Panc1 (cell line): Measurements from ENCODE around the gene KRTAP7-1. TPM values are rescaled to one million over a fixed set of nuclear protein-coding genes. Genes with fewer than 3 reads are reported as not detected.

Source experiments
- ATAC-seq: fragments of 200-7000 bp; cut with Tn5 transposase; 2 replicates; pipeline ENCODE4 v1.9.1; 2020; ENCODE audit warnings: mild to moderate bottlenecking, moderate library complexity
- BruUV-seq: library from RNA; stranded (reverse); fragments of 400-500 nt; replicated peaks from 2 replicates; lab custom pipeline; 2021; lab: Mats Ljungman, UMichigan
- CTCF ChIA-PET: fragments of 300-600 bp; sonication (Branson Sonifier 250); formaldehyde crosslinking; loops from one replicate; lab custom pipeline; 2022; ENCODE audit warnings: antibody characterized with exemption; lab: Charles Lee
- POLR2A ChIA-PET: fragments of 300-600 bp; sonication (Branson Sonifier 250); formaldehyde crosslinking; loops from one replicate; lab custom pipeline; 2022; ENCODE audit warnings: antibody characterized with exemption; lab: Charles Lee
- DNase-seq: peaks from one replicate; pipeline ENCODE4 v3.0.0-alpha.2; 2010; ENCODE audit warnings: low read depth, low spot score
- H3K27ac ChIP-seq: 2 replicates; pipeline ENCODE4 v1.5.1; 2011; ENCODE audit warnings: mild to moderate bottlenecking, low read length, inconsistent platforms
- H3K27me3 ChIP-seq: fragments of 200-500 bp; sonication (Bioruptor generic); 2 replicates; pipeline ENCODE4 v1.6.0; 2014; ENCODE audit warnings: low read length, inconsistent platforms; ENCODE audit not compliant: control insufficient read depth, insufficient read depth
- H3K36me3 ChIP-seq: fragments of 200-500 bp; sonication (Bioruptor generic); 2 replicates; pipeline ENCODE4 v1.5.1; 2014; ENCODE audit warnings: inconsistent platforms, mild to moderate bottlenecking, low read length, moderate library complexity; ENCODE audit not compliant: control insufficient read depth, insufficient read depth
- H3K4me1 ChIP-seq: 2 replicates; pipeline ENCODE4 v1.5.1; 2011; ENCODE audit warnings: inconsistent platforms, mild to moderate bottlenecking, low read length, moderate library complexity; ENCODE audit not compliant: control insufficient read depth, insufficient read depth
- H3K4me3 ChIP-seq, 2 experiments: 2 replicates each; pipeline ENCODE4 v1.5.1; 2011 to 2012; ENCODE audit warnings: low read depth in 2 of 2, low read length in 2 of 2, mild to moderate bottlenecking in 2 of 2, inconsistent platforms in 1 of 2, moderate library complexity in 1 of 2
- H3K9me3 ChIP-seq: fragments of 200-500 bp; sonication (Bioruptor generic); 2 replicates; pipeline ENCODE4 v1.5.1; 2014; ENCODE audit warnings: low read depth, mild to moderate bottlenecking, inconsistent platforms, low read length, moderate library complexity; ENCODE audit not compliant: control insufficient read depth, insufficient read depth
- POLR2AphosphoS5 ChIP-seq: IDR thresholded peaks from 2 replicates; pipeline ENCODE4 v1.6.1; 2012; ENCODE audit warnings: mild to moderate bottlenecking, low read depth, low read length, moderate library complexity
- SIN3A ChIP-seq: IDR thresholded peaks from 2 replicates; pipeline ENCODE4 v1.6.1; 2012; ENCODE audit warnings: low read depth, mild to moderate bottlenecking, low read length, moderate library complexity, borderline replicate concordance; ENCODE audit not compliant: insufficient read depth
- TCF7L2 ChIP-seq: IDR thresholded peaks from 2 replicates; pipeline ENCODE4 v1.6.1; 2011; ENCODE audit warnings: mild to moderate bottlenecking, low read depth, low read length, inconsistent platforms
- in situ Hi-C: cut with HindIII; loops from 2 replicates; pipeline ENCODE4 v1.10.0; 2016; ENCODE audit warnings: low sequenced_read_pairs, low pct_unique_long_range_greater_than_20kb
- intact Hi-C: fragments of 100-400 bp; cut with micrococcal nuclease; formaldehyde crosslinking; loops from one replicate; pipeline ENCODE4 v1.10.0; 2022; ENCODE audit not compliant: unreplicated experiment
- total RNA-seq: library from RNA; stranded (reverse); gene quantifications from one replicate; pipeline ENCODE4 v1.2.1, GENCODE V29; 2021; ENCODE audit not compliant: unreplicated experiment
- TF ChIP-seq, protein P1 (sequence below): fragments of 450-650 bp; IDR thresholded peaks from 2 replicates; pipeline ENCODE4 v1.5.1; 2017; ENCODE audit warnings: mild to moderate bottlenecking
- TF ChIP-seq, protein P2 (sequence below), 2 experiments: IDR thresholded peaks; 2 replicates each; pipeline ENCODE4 v1.6.1; 2011 to 2012; ENCODE audit warnings: low read depth in 2 of 2, control low read depth in 1 of 2, low read length in 1 of 2, mild to moderate bottlenecking in 1 of 2, moderate library complexity in 1 of 2; ENCODE audit not compliant: insufficient read depth in 1 of 2

Gene KRTAP7-1
- total RNA-seq, 1 experiment from 2014 or later: not detected

DNA sequence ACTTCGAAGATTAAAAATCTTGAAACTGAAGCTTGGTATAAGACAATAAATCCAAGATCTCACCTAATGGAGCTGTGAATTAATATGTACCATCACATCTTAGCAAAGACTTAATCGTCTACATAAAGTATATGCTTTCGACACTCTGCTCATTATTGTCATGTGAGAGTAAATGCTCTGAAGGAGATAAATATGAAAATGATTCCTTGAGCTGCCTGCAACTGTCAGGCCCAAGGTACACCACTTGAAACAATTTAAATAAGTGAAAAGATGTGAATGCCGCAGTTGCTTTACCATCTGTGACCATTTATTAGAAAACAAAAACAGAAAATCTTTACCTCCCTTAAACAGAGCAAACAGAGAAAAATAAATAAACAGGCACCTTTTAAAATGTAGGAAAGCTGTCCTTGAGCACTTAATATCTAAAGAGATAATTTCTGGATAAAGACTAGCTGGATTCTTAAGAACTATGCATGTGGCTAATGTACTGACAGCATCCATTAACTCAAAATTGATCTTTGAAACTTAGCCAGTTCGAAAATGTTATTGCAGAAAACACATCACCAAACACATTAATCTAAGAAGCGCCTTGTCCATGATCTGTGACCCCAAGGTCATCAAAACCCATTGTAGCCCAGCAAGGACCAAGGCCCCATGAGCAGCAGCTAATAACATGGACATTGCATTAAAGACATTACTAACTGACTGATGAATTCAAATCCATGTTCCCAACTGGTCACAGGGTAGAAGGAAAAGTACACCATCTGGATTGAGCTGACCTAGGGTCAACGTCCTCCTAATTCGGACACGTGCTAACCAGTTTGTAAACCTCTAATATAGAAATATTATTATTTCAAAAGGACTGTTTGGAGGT is 18.3 kb upstream of the KRTAP7-1 start:
- TF ChIP-seq, protein P1, sequence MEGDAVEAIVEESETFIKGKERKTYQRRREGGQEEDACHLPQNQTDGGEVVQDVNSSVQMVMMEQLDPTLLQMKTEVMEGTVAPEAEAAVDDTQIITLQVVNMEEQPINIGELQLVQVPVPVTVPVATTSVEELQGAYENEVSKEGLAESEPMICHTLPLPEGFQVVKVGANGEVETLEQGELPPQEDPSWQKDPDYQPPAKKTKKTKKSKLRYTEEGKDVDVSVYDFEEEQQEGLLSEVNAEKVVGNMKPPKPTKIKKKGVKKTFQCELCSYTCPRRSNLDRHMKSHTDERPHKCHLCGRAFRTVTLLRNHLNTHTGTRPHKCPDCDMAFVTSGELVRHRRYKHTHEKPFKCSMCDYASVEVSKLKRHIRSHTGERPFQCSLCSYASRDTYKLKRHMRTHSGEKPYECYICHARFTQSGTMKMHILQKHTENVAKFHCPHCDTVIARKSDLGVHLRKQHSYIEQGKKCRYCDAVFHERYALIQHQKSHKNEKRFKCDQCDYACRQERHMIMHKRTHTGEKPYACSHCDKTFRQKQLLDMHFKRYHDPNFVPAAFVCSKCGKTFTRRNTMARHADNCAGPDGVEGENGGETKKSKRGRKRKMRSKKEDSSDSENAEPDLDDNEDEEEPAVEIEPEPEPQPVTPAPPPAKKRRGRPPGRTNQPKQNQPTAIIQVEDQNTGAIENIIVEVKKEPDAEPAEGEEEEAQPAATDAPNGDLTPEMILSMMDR: no peak
- no peak for TF ChIP-seq POLR2AphosphoS5
- TF ChIP-seq SIN3A: no peak
- TF ChIP-seq, protein P2, sequence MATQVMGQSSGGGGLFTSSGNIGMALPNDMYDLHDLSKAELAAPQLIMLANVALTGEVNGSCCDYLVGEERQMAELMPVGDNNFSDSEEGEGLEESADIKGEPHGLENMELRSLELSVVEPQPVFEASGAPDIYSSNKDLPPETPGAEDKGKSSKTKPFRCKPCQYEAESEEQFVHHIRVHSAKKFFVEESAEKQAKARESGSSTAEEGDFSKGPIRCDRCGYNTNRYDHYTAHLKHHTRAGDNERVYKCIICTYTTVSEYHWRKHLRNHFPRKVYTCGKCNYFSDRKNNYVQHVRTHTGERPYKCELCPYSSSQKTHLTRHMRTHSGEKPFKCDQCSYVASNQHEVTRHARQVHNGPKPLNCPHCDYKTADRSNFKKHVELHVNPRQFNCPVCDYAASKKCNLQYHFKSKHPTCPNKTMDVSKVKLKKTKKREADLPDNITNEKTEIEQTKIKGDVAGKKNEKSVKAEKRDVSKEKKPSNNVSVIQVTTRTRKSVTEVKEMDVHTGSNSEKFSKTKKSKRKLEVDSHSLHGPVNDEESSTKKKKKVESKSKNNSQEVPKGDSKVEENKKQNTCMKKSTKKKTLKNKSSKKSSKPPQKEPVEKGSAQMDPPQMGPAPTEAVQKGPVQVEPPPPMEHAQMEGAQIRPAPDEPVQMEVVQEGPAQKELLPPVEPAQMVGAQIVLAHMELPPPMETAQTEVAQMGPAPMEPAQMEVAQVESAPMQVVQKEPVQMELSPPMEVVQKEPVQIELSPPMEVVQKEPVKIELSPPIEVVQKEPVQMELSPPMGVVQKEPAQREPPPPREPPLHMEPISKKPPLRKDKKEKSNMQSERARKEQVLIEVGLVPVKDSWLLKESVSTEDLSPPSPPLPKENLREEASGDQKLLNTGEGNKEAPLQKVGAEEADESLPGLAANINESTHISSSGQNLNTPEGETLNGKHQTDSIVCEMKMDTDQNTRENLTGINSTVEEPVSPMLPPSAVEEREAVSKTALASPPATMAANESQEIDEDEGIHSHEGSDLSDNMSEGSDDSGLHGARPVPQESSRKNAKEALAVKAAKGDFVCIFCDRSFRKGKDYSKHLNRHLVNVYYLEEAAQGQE (IDR thresholded peaks at IDR 0.05; ENCODE audit: insufficient read depth in 1 of 2, low read depth in 2 of 2, low read length in 1 of 2): no peak
- no peak for TF ChIP-seq TCF7L2
- H3K27me3 ChIP-seq: no peaks in the 10 kb centered on the region
- H3K27ac ChIP-seq: no peak overlapping the region
- no peaks in the 10 kb centered on the region for H3K4me1 ChIP-seq
- BruUV-seq: no TSS peak
- no peaks in the 10 kb centered on the region for H3K36me3 ChIP-seq
- CTCF ChIA-PET: no interaction called here
- POLR2A ChIA-PET: no interaction called here
- in situ Hi-C loops (no loop called here), intact Hi-C loops (no loop called here)
- no peak overlapping the region for H3K4me3 ChIP-seq
- DNase-seq: no peak
- no peaks in the 10 kb centered on the region for H3K9me3 ChIP-seq
- no peak for ATAC-seq

- no peak overlapping the region for H3K27ac ChIP-seq
- no TSS peak for BruUV-seq
- in situ Hi-C loops: no loop called here
- no peak for TF ChIP-seq POLR2AphosphoS5
- TF ChIP-seq, protein P1: no peak
- no peak for TF ChIP-seq SIN3A
- no peak for TF ChIP-seq TCF7L2
- TF ChIP-seq, protein P2 (IDR thresholded peaks at IDR 0.05; ENCODE audit: insufficient read depth in 1 of 2, low read depth in 2 of 2, low read length in 1 of 2): no peak
- H3K36me3 ChIP-seq: no peaks in the 10 kb centered on the region
- CTCF ChIA-PET: no interaction called here
- POLR2A ChIA-PET: no interaction called here
- H3K4me1 ChIP-seq: no peaks in the 10 kb centered on the region
- no peaks in the 10 kb centered on the region for H3K27me3 ChIP-seq
- ATAC-seq (no peak), DNase-seq (no peak)
- no peaks in the 10 kb centered on the region for H3K9me3 ChIP-seq
- intact Hi-C loops: no loop called here
- no peak overlapping the region for H3K4me3 ChIP-seq
Measured at GRCh38 chr21:30842990-30843389, 13.4 kb upstream of the KRTAP7-1 start.
